Calu3 (cell line): ENCODE data around the gene CELSR1. TPM values are rescaled to one million over a fixed set of nuclear protein-coding genes. Genes with fewer than 3 reads are reported as not detected.

Source experiments
- BruUV-seq: library from RNA; stranded (reverse); fragments of 400-500 nt; replicated peaks from 2 replicates; lab custom pipeline; 2021; lab: Mats Ljungman, UMichigan
- CTCF ChIA-PET: fragments of 300-600 bp; sonication (Branson Sonifier 250); formaldehyde crosslinking; loops from one replicate; lab custom pipeline; 2022; ENCODE audit warnings: antibody characterized with exemption; lab: Charles Lee
- DNase-seq: peaks from one replicate; pipeline ENCODE4 v3.0.0; 2022
- H3K27ac Mint-ChIP-seq: one replicate; pipeline ENCODE4 v1.8.0; 2022; ENCODE audit warnings: mixed read lengths; ENCODE audit not compliant: unreplicated experiment
- H3K27me3 Mint-ChIP-seq: one replicate; pipeline ENCODE4 v1.8.0; 2022; ENCODE audit warnings: mixed read lengths; ENCODE audit not compliant: unreplicated experiment
- H3K36me3 Mint-ChIP-seq: one replicate; pipeline ENCODE4 v1.8.0; 2022; ENCODE audit warnings: mild to moderate bottlenecking, moderate library complexity, mixed read lengths; ENCODE audit not compliant: insufficient read depth, unreplicated experiment
- H3K4me1 Mint-ChIP-seq: one replicate; pipeline ENCODE4 v1.8.0; 2022; ENCODE audit warnings: mild to moderate bottlenecking, low read depth, mixed read lengths; ENCODE audit not compliant: unreplicated experiment
- H3K4me3 Mint-ChIP-seq: one replicate; pipeline ENCODE4 v1.8.0; 2022; ENCODE audit warnings: mild to moderate bottlenecking, low read depth, moderate library complexity, mixed read lengths; ENCODE audit not compliant: unreplicated experiment
- H3K9me3 Mint-ChIP-seq: one replicate; pipeline ENCODE4 v1.8.0; 2022; ENCODE audit warnings: low read depth, mixed read lengths; ENCODE audit not compliant: unreplicated experiment
- intact Hi-C: fragments of 100-400 bp; cut with micrococcal nuclease; formaldehyde crosslinking; loops from one replicate; pipeline ENCODE4 v1.10.0; 2022; ENCODE audit not compliant: unreplicated experiment
- total RNA-seq: library from RNA; stranded (reverse); gene quantifications from 2 replicates; pipeline ENCODE4 v1.2.3, GENCODE V29; 2022
- TF ChIP-seq, protein P1 (sequence below): fragments of 200-600 bp; IDR thresholded peaks from one replicate; pipeline ENCODE4 v1.8.0; 2022; ENCODE audit warnings: antibody characterized with exemption; ENCODE audit not compliant: unreplicated experiment

CELSR1 gene
- total RNA-seq, 1 experiment from 2014 or later: 45.5 TPM

- H3K9me3 Mint-ChIP-seq: peaks cover 3% of the 10 kb centered on the region
- peak overlapping the region; percentile 72 for H3K27ac Mint-ChIP-seq
- peaks cover 59% of the 10 kb centered on the region for H3K4me1 Mint-ChIP-seq
- TF ChIP-seq, protein P1, sequence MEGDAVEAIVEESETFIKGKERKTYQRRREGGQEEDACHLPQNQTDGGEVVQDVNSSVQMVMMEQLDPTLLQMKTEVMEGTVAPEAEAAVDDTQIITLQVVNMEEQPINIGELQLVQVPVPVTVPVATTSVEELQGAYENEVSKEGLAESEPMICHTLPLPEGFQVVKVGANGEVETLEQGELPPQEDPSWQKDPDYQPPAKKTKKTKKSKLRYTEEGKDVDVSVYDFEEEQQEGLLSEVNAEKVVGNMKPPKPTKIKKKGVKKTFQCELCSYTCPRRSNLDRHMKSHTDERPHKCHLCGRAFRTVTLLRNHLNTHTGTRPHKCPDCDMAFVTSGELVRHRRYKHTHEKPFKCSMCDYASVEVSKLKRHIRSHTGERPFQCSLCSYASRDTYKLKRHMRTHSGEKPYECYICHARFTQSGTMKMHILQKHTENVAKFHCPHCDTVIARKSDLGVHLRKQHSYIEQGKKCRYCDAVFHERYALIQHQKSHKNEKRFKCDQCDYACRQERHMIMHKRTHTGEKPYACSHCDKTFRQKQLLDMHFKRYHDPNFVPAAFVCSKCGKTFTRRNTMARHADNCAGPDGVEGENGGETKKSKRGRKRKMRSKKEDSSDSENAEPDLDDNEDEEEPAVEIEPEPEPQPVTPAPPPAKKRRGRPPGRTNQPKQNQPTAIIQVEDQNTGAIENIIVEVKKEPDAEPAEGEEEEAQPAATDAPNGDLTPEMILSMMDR: no peak
- intact Hi-C loops: no loop called here
- H3K27me3 Mint-ChIP-seq: no peaks in the 10 kb centered on the region
- CTCF ChIA-PET: interaction anchor here (0.9 to 1.0 kb wide), 2 partner anchors 11 to 13 kb away, joined by 4 to 5 read pairs; no protein-coding TSS in a partner anchor
- BruUV-seq: no TSS peak
- H3K4me3 Mint-ChIP-seq: peak overlapping the region; percentile 47
- DNase-seq: no peak
- peaks cover 67% of the 10 kb centered on the region for H3K36me3 Mint-ChIP-seq
Observed at GRCh38 chr22:46380581-46380980, 156.8 kb downstream of the CELSR1 start.

- CTCF ChIA-PET: interaction anchor here (4.2 kb wide), 1 partner anchor 12 kb away, joined by 37 read pairs; no protein-coding TSS in a partner anchor
- no peak for DNase-seq
- H3K27me3 Mint-ChIP-seq: no peaks in the 10 kb centered on the region
- H3K4me1 Mint-ChIP-seq: peaks cover 64% of the 10 kb centered on the region
- H3K36me3 Mint-ChIP-seq: peaks cover 72% of the 10 kb centered on the region
- TF ChIP-seq, protein P1: no peak
- BruUV-seq: no TSS peak
- H3K4me3 Mint-ChIP-seq: peak overlapping the region; percentile 47
- no peak overlapping the region for H3K27ac Mint-ChIP-seq
- peaks cover 8% of the 10 kb centered on the region for H3K9me3 Mint-ChIP-seq
- intact Hi-C loops: no loop called here
Observed at GRCh38 chr22:46380069-46380468, 157.4 kb downstream of the CELSR1 start.

GRCh38 chr22:46379066-46379930 is 158.1 kb downstream of the CELSR1 start:
- no TSS peak for BruUV-seq
- CTCF ChIA-PET: interaction anchor here (4.2 kb wide), 1 partner anchor 12 kb away, joined by 37 read pairs; no protein-coding TSS in a partner anchor
- H3K4me3 Mint-ChIP-seq: peak overlapping the region; percentile 47
- TF ChIP-seq, protein P1: no peak
- H3K36me3 Mint-ChIP-seq: peaks cover 70% of the 10 kb centered on the region
- peak overlapping the region; percentile 89 for H3K27ac Mint-ChIP-seq
- peaks cover 67% of the 10 kb centered on the region for H3K4me1 Mint-ChIP-seq
- no peaks in the 10 kb centered on the region for H3K27me3 Mint-ChIP-seq
- H3K9me3 Mint-ChIP-seq: peaks cover 8% of the 10 kb centered on the region
- intact Hi-C loops: no loop called here
- peak; percentile 67 for DNase-seq

DNA sequence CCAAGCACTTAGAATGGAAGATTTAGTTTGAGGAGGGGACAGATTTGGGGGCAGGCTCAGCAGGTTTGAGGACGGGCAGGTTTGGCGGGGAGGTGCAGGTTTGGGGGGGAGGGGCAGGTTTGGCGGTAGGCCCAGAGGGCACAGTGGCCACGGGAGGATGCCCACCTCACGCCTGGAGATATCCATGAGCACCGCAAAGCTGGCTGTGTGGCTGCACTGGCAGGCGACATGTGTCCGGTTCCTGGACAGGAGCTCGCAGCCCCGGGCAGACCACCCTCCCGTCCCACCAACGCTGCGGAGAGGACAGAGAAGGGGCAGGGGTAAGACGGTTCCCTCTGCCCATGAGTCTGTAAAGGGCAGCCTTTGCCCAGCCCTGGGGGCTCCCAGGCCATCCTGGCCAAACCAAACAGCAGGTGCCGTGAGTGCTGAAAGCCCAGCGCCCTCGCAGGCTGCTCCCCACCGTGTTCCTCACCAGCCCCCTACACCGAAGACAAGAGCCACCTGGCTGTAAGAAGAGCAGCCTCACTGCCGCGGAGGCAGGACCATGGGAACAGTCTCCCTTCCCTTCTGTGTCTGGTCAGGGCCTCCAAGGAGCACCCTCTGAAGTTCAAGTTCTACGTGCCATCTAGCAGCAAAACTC is 158.9 kb downstream of the CELSR1 start:
- Mint-ChIP-seq H3K27me3 (no peaks in the 10 kb centered on the region), H3K36me3 (peaks cover 68% of the 10 kb centered on the region), H3K9me3 (peaks cover 8% of the 10 kb centered on the region), H3K27ac (peak overlapping the region; percentile 89), H3K4me3 (peak overlapping the region; percentile 47), H3K4me1 (peaks cover 73% of the 10 kb centered on the region)
- CTCF ChIA-PET: interaction anchor here (0.7 to 4.2 kb wide), 2 partner anchors 11 to 26 kb away, joined by 13 to 37 read pairs; no protein-coding TSS in a partner anchor
- BruUV-seq: no TSS peak
- TF ChIP-seq, protein P1: no peak
- intact Hi-C loops: no loop called here
- peak; percentile 53 for DNase-seq
